ENCODE results near the gene NTRK2. TPM values are rescaled to one million over a fixed set of nuclear protein-coding genes. Genes with fewer than 3 reads are reported as not detected.

Gene NTRK2
- polyA plus RNA-seq, 1 donor (not counting 4 experiments of a cell fraction or from before 2014, with no cell fraction given) = 0.08 TPM

- Histone ChIP-seq H4K20me1 (ENCODE audit: control insufficient read depth, extremely low read depth, insufficient read depth, low read length) (no peaks in the 10 kb centered on the region), H2AFZ (ENCODE audit: control insufficient read depth, low read length) (no peak overlapping the region), H3K4me1 (ENCODE audit: control insufficient read depth, extremely low read depth, insufficient read depth, low read length) (no peaks in the 10 kb centered on the region), H3K4me2 (ENCODE audit: control insufficient read depth, extremely low read depth, insufficient read depth, low read depth, low read length) (no peak overlapping the region), H3K9me3 (ENCODE audit: control insufficient read depth, low read depth, low read length) (no peaks in the 10 kb centered on the region), H3K79me2 (ENCODE audit: control insufficient read depth, insufficient read depth, low read length) (no peaks in the 10 kb centered on the region), H3K36me3 (ENCODE audit: control insufficient read depth in 2 of 2, extremely low read depth in 1 of 2, insufficient read depth in 2 of 2, low read length in 2 of 2) (no peaks in the 10 kb centered on the region), H3K27me3 (ENCODE audit: control insufficient read depth, extremely low read depth, insufficient read depth, low read length) (no peaks in the 10 kb centered on the region), H3K4me3 (ENCODE audit: control insufficient read depth in 2 of 3, extremely low read depth in 1 of 3, insufficient read depth in 2 of 3, low read depth in 1 of 3, low read length in 3 of 3) (no peak overlapping the region), H3K27ac (ENCODE audit: control insufficient read depth, insufficient read depth, low read length) (no peak overlapping the region), H3K9ac (ENCODE audit: control insufficient read depth, extremely low read depth, insufficient read depth, low read length) (no peak overlapping the region), H3K9me1 (ENCODE audit: control insufficient read depth, extremely low read depth, insufficient read depth, low read length) (no peaks in the 10 kb centered on the region)
- dilution Hi-C loops (cut with MboI; ENCODE audit: extremely low pct_ligation_motif_present, low sequenced_read_pairs) = no loop called here
- FAIRE-seq (no peak), DNase-seq (ENCODE audit: low read depth, low spot score) (no peak)
- TF ChIP-seq EZH2 (IDR thresholded peaks at IDR 0.05; ENCODE audit: low read length) (no peak), CTCF (optimal IDR thresholded peaks at IDR 0.05 in 1 of 3, IDR thresholded peaks at IDR 0.05 in 1 of 3, conservative IDR thresholded peaks at IDR 0.05 in 1 of 3; ENCODE audit: extremely low read depth in 1 of 3, insufficient read depth in 2 of 3, low read length in 3 of 3) (no peak)
These were observed 225.3 kb downstream of the NTRK2 start for GRCh38 chr9:84894859-84895258.

- no peak overlapping the region for H3K4me2 ChIP-seq (ENCODE audit: control insufficient read depth, extremely low read depth, insufficient read depth, low read depth, low read length)
- H3K79me2 ChIP-seq (ENCODE audit: control insufficient read depth, insufficient read depth, low read length) = no peaks in the 10 kb centered on the region
- no peak overlapping the region for H3K4me3 ChIP-seq (ENCODE audit: control insufficient read depth in 2 of 3, extremely low read depth in 1 of 3, insufficient read depth in 2 of 3, low read depth in 1 of 3, low read length in 3 of 3)
- TF ChIP-seq CTCF (optimal IDR thresholded peaks at IDR 0.05 in 1 of 3, IDR thresholded peaks at IDR 0.05 in 1 of 3, conservative IDR thresholded peaks at IDR 0.05 in 1 of 3; ENCODE audit: extremely low read depth in 1 of 3, insufficient read depth in 2 of 3, low read length in 3 of 3) (no peak), EZH2 (IDR thresholded peaks at IDR 0.05; ENCODE audit: low read length) (no peak)
- H3K9ac ChIP-seq (ENCODE audit: control insufficient read depth, extremely low read depth, insufficient read depth, low read length) = no peak overlapping the region
- no peak overlapping the region for H3K27ac ChIP-seq (ENCODE audit: control insufficient read depth, insufficient read depth, low read length)
- FAIRE-seq (no peak), DNase-seq (ENCODE audit: low read depth, low spot score) (no peak)
- H3K36me3 ChIP-seq (ENCODE audit: control insufficient read depth in 2 of 2, extremely low read depth in 1 of 2, insufficient read depth in 2 of 2, low read length in 2 of 2) = no peaks in the 10 kb centered on the region
- H3K9me1 ChIP-seq (ENCODE audit: control insufficient read depth, extremely low read depth, insufficient read depth, low read length) = no peaks in the 10 kb centered on the region
- H4K20me1 ChIP-seq (ENCODE audit: control insufficient read depth, extremely low read depth, insufficient read depth, low read length) = no peaks in the 10 kb centered on the region
- no peaks in the 10 kb centered on the region for H3K9me3 ChIP-seq (ENCODE audit: control insufficient read depth, low read depth, low read length)
- dilution Hi-C loops (cut with MboI; ENCODE audit: extremely low pct_ligation_motif_present, low sequenced_read_pairs) = no loop called here
- no peaks in the 10 kb centered on the region for H3K27me3 ChIP-seq (ENCODE audit: control insufficient read depth, extremely low read depth, insufficient read depth, low read length)
- no peak overlapping the region for H2AFZ ChIP-seq (ENCODE audit: control insufficient read depth, low read length)
- no peaks in the 10 kb centered on the region for H3K4me1 ChIP-seq (ENCODE audit: control insufficient read depth, extremely low read depth, insufficient read depth, low read length)
These were observed 228.0 kb downstream of the NTRK2 start for GRCh38 chr9:84897362-84898094.
